Lung microvascular endothelial cell (primary cell): ENCODE data around the gene CCDC152. TPM values are rescaled to one million over a fixed set of nuclear protein-coding genes. Genes with fewer than 3 reads are reported as not detected.

Experiments used
- DNase-seq, 2 donors: peaks; one replicate each; pipeline versions ENCODE4 v3.0.0 to v3.0.0-alpha.2; 2010; ENCODE audit warnings: low read depth in 2 of 2
- total RNA-seq: library from RNA; depleted of rRNA; stranded (reverse); fragments of >200 nt; gene quantifications from 2 replicates; pipeline ENCODE4 v1.2.1, GENCODE V29; 2014

Gene CCDC152
- total RNA-seq, 1 donor from 2014 or later = under 0.01 TPM

- no peak for DNase-seq
Measured at GRCh38 chr5:42781584-42781983, 25.0 kb downstream of the CCDC152 start.

GRCh38 chr5:42784132-42784531 lies 27.5 kb downstream of the CCDC152 start:
- no peak for DNase-seq

GRCh38 chr5:42785756-42786155 lies 29.1 kb downstream of the CCDC152 start:
- DNase-seq = no peak

GRCh38 chr5:42787073-42787472 lies 30.5 kb downstream of the CCDC152 start:
- no peak for DNase-seq

- no peak for DNase-seq
Measured at GRCh38 chr5:42787845-42788244, 31.2 kb downstream of the CCDC152 start.

- DNase-seq = no peak
Measured at GRCh38 chr5:42791151-42791550, 34.5 kb downstream of the CCDC152 start.

GRCh38 chr5:42798284-42799240 lies 41.9 kb downstream of the CCDC152 start:
- no peak for DNase-seq

- no peak for DNase-seq
Measured at GRCh38 chr5:42799241-42799608, 42.6 kb downstream of the CCDC152 start.

- DNase-seq = no peak
Measured at GRCh38 chr5:42799668-42800114, 43.1 kb downstream of the CCDC152 start.

GRCh38 chr5:42800748-42801330 lies 44.2 kb downstream of the CCDC152 start:
- DNase-seq = no peak

- no peak for DNase-seq
Measured at GRCh38 chr5:42801516-42802166, 45.0 kb downstream of the CCDC152 start.

GRCh38 chr5:42804717-42805339 lies 48.2 kb downstream of the CCDC152 start:
- no peak for DNase-seq

GRCh38 chr5:42806004-42806700 lies 49.5 kb downstream of the CCDC152 start:
- no peak for DNase-seq

GRCh38 chr5:42806701-42807262 lies 50.2 kb downstream of the CCDC152 start:
- no peak for DNase-seq

- no peak for DNase-seq
Measured at GRCh38 chr5:42807722-42808447, 51.3 kb downstream of the CCDC152 start.

- DNase-seq = no peak
Measured at GRCh38 chr5:42808888-42809611, 52.4 kb downstream of the CCDC152 start.

GRCh38 chr5:42810834-42811590 lies 54.4 kb downstream of the CCDC152 start:
- no peak for DNase-seq

- peak in 1 of 2 donors; percentile 55 for DNase-seq
Measured at GRCh38 chr5:42811591-42812446, 55.2 kb downstream of the CCDC152 start, which contains the start of gene SELENOP. Gene SELENOP (minus strand): TSS chr5:42811892. CDS start chr5:42808353, 3,539 bp downstream.
